Transverse colon (tissue), 4 donors: ENCODE measurements around the gene PLIN3. TPM values are rescaled to one million over a fixed set of nuclear protein-coding genes. Genes with fewer than 3 reads are reported as not detected.
A peak's percentile ranks its signal among the peaks of the same experiment; 100 is the strongest.
"Not testable (repeated sequence)": the region's sequence is repeated elsewhere in the genome, so short reads cannot be mapped to it uniquely, and the experiment has no call there.

Experiments used
- DNase-seq: peaks from one replicate; pipeline ENCODE4 v3.0.0-alpha.2; 2019
- H3K27ac ChIP-seq, 4 donors: fragments of 200-600 bp; sonication (generic); 2 replicates each; pipeline ENCODE4 v1.5.1; 2016 to 2018; ENCODE audit warnings: inconsistent platforms in 4 of 4
- H3K27me3 ChIP-seq: fragments of 200-600 bp; sonication (generic); 2 replicates; pipeline ENCODE4 v1.5.1; 2017; ENCODE audit warnings: inconsistent platforms
- H3K36me3 ChIP-seq, 4 donors: fragments of 200-600 bp; sonication (generic); 2 replicates each; pipeline ENCODE4 v1.5.1; 2017 to 2019; ENCODE audit warnings: inconsistent platforms in 4 of 4
- H3K4me1 ChIP-seq, 4 donors: fragments of 200-600 bp; sonication (generic); 2 replicates each; pipeline ENCODE4 v1.5.1; 2017 to 2020; ENCODE audit warnings: inconsistent platforms in 4 of 4
- H3K4me3 ChIP-seq, 4 donors: fragments of 200-600 bp; sonication (generic); 1 replicate in 1 of 4; 2 replicates in 3 of 4; pipeline versions ENCODE4 v1.5.1 to v1.6.1; 2017 to 2019; ENCODE audit warnings: inconsistent platforms in 4 of 4
- H3K9me3 ChIP-seq, 2 donors: fragments of 200-600 bp; sonication (generic); 2 replicates each; pipeline ENCODE4 v1.5.1; 2017 to 2019; ENCODE audit warnings: inconsistent platforms in 2 of 2
- CTCF ChIP-seq, 5 experiments: fragments of 200-600 bp in 3 of 5; fragments of 450-650 bp in 2 of 5; sonication (generic) in 3 of 5; IDR thresholded peaks; 1 replicate in 2 of 5; 2 replicates in 3 of 5; pipeline ENCODE4 v1.5.1; 2016 to 2017; ENCODE audit warnings: antibody characterized with exemption in 5 of 5, inconsistent platforms in 3 of 5, mild to moderate bottlenecking in 2 of 5, moderate library complexity in 1 of 5
- EP300 ChIP-seq: sonication (generic); formaldehyde crosslinking; IDR thresholded peaks from one replicate; pipeline ENCODE4 v1.6.1; 2017; ENCODE audit warnings: antibody characterized with exemption, low read depth
- POLR2A ChIP-seq: fragments of 450-650 bp; IDR thresholded peaks from one replicate; pipeline ENCODE4 v1.6.1; 2016; ENCODE audit warnings: antibody characterized with exemption, mild to moderate bottlenecking, moderate library complexity
- POLR2AphosphoS5 ChIP-seq, 3 donors: sonication (generic); formaldehyde crosslinking; IDR thresholded peaks; one replicate each; pipeline ENCODE4 v1.6.1; 2016; ENCODE audit warnings: antibody characterized with exemption in 3 of 3
- WGBS, 2 donors: methylation state at CpG; one replicate each; pipeline ENCODE4 v1.1.5; 2018; ENCODE audit warnings: low coverage in 1 of 2; 5-methylcytosine and 5-hydroxymethylcytosine counted together
- in situ Hi-C, 4 donors: fragments of 200-750 bp; cut with MboI; loops; one replicate each; pipeline versions ENCODE4 v1.15.0 to v1.15.1; 2017; ENCODE audit warnings: low sequenced_read_pairs in 3 of 4, low pct_ligation_motif_present in 1 of 4, low pct_unique_long_range_greater_than_20kb in 1 of 4
- intact Hi-C: fragments of 100-400 bp; cut with DNase I; formaldehyde crosslinking; loops from one replicate; pipeline ENCODE4 v1.15.1; 2023; ENCODE audit warnings: low total_unique reads
- total RNA-seq, 4 donors: library from RNA; depleted of rRNA; stranded (reverse); fragments of >200 nt; gene quantifications; one replicate each; pipeline ENCODE4 v1.1.0, GENCODE V29; 2016

Gene PLIN3
- total RNA-seq, 4 donors from 2014 or later: 27.5 to 85.5 (median 77.1) TPM

DNA sequence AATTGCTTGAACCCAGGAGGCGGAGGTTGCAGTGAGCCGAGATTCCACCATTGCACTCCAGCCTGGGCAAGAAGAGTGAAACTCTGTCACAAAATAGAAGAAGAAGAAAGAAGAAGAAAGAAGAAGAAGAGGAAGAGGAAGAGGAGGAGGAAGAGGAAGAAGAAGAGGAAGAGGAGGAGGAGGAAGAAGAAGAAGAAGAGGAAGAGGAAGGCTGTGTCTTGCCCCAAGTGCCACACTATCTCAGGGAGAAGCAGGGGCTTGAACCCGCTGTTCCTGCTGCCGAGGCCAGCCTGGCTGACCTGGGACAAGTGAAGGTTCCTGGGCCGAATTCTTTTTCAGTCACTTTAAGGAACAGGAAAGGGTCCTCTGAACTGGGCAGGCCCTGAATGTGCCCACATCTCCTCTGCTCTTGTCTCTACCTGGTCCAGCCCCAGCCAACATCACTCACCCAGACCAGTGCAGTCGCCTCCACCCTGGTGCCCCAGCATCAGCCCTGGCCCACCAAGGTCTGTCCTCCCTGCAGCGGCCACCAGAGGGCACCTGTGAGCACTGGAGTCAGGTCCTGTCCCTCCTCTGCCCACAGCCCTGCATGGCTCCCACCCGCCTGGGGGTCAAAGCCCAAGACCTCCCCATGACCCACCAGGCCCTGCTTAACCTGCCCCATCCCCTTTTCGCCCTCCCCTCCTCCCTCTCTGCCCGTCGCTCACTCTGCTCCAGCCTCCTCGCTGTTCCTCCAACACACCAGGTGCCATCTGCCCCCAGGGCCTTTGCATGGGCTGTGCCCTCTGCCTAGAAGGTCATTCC, 55.9 kb downstream of the PLIN3 start:
- no peaks in the 10 kb centered on the region for H3K27me3 ChIP-seq
- intact Hi-C loops: loop anchor here (5.0 kb wide), 1 partner anchor 221 kb away; no protein-coding TSS in a partner anchor
- WGBS, 2 donors: 51 to 66% methylated on average over 6 to 12 of the region's 12 CpGs
- TF ChIP-seq CTCF (IDR thresholded peaks at IDR 0.05): peak; percentile 88 to 93 (median 90)
- no peak for TF ChIP-seq EP300
- H3K27ac ChIP-seq: peak overlapping the region in 3 of 4 donors; percentile 79 to 83 (median 82)
- no peak overlapping the region for H3K4me3 ChIP-seq
- in situ Hi-C loops: loop anchor here in 1 of 4 donors (25.0 kb wide), 1 partner anchor 101 kb away; the partner anchor contains the start of genes ARRDC5 and UHRF1
- H3K4me1 ChIP-seq: peaks cover 0 to 22% (median 10%) of the 10 kb centered on the region in 4 donors
- no peaks in the 10 kb centered on the region for H3K9me3 ChIP-seq
- H3K36me3 ChIP-seq: no peaks in the 10 kb centered on the region
- DNase-seq: peak; percentile 90

DNA sequence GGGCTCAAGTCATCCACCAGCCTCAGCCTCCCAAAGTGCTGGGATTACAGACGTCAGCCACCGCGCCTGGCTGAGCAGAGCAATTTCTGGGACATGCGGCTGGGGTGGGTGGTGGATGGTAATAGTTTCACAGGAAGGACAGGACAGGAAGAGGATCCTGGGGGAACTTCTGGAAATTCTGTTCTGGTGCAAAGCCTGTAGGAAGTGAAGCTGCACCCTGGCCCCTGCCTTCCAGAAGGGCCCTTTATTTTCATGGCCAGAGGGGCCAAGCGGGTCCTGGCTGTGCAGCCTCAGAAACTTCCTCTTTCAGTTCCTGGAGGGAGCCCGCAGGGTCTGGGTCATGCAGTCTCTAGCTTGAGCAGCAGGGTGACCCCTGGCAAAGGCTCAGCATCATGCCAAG, 60.3 kb downstream of the PLIN3 start:
- intact Hi-C loops: no loop called here
- no peaks in the 10 kb centered on the region for H3K36me3 ChIP-seq
- H3K4me1 ChIP-seq: peaks cover 0 to 5% (median 2%) of the 10 kb centered on the region in 4 donors
- no peaks in the 10 kb centered on the region for H3K27me3 ChIP-seq
- in situ Hi-C loops: loop anchor here in 2 of 4 donors (5.0 to 25.0 kb wide), 2 partner anchors 40 to 105 kb away; partner anchors contain the start of genes ARRDC5 (in 1 of the 2) and UHRF1 (in 1 of the 2)
- DNase-seq: peak; percentile 34
- H3K4me3 ChIP-seq: no peak overlapping the region
- TF ChIP-seq POLR2A (no peak), EP300 (no peak), POLR2AphosphoS5 (IDR thresholded peaks at IDR 0.05) (no peak), CTCF (IDR thresholded peaks at IDR 0.05) (no peak)
- peak overlapping the region in 2 of 4 donors; percentile 21 to 39 for H3K27ac ChIP-seq
- H3K9me3 ChIP-seq: no peaks in the 10 kb centered on the region
- WGBS, 2 donors: 73% methylated on average over 5 of the region's 6 CpGs; no CpG with 5 or more reads in 1 of the 2 donors

GRCh38 chr19:4806384-4806783, 61.1 kb downstream of the PLIN3 start:
- no peaks in the 10 kb centered on the region for H3K27me3 ChIP-seq
- TF ChIP-seq EP300 (no peak), POLR2A (no peak), POLR2AphosphoS5 (IDR thresholded peaks at IDR 0.05) (no peak), CTCF (IDR thresholded peaks at IDR 0.05) (no peak)
- H3K27ac ChIP-seq: peak overlapping the region in 1 of 4 donors; percentile 39
- H3K9me3 ChIP-seq: no peaks in the 10 kb centered on the region
- H3K36me3 ChIP-seq: no peaks in the 10 kb centered on the region
- no peak for DNase-seq
- peaks cover 0 to 5% (median 2%) of the 10 kb centered on the region in 4 donors for H3K4me1 ChIP-seq
- H3K4me3 ChIP-seq: no peak overlapping the region
- WGBS, 2 donors: 85% methylated on average over 5 of the region's 6 CpGs; no CpG with 5 or more reads in 1 of the 2 donors
- intact Hi-C loops: no loop called here
- in situ Hi-C loops: loop anchor here in 2 of 4 donors (5.0 to 25.0 kb wide), 2 partner anchors 41 to 106 kb away; partner anchors contain the start of genes ARRDC5 (in 1 of the 2) and UHRF1 (in 1 of the 2)

GRCh38 chr19:4805140-4805539, 62.3 kb downstream of the PLIN3 start:
- H3K9me3 ChIP-seq: not testable (repeated sequence)

More at GRCh38 chr19:4805140-4805539, 62.3 kb downstream of the PLIN3 start:
- intact Hi-C loops, H3K27me3 ChIP-seq, H3K4me3 ChIP-seq, DNase-seq, H3K36me3 ChIP-seq, H3K27ac ChIP-seq, H3K4me1 ChIP-seq: not testable (repeated sequence)
- in situ Hi-C loops: loop anchor here in 2 of 4 donors (5.0 to 25.0 kb wide), 2 partner anchors 42 to 107 kb away; partner anchors contain the start of genes ARRDC5 (in 1 of the 2) and UHRF1 (in 1 of the 2)
- 91% methylated on average over 6 of the region's 6 CpGs; no CpG with 5 or more reads in 1 of the 2 donors for WGBS, 2 donors
